Esophagus squamous epithelium (tissue), 5 donors: ENCODE data around the gene MMAA. TPM values are rescaled to one million over a fixed set of nuclear protein-coding genes. Genes with fewer than 3 reads are reported as not detected.
A peak's percentile ranks its signal among the peaks of the same experiment; 100 is the strongest.

ENCODE experiments used
- DNase-seq: peaks from one replicate; lab custom pipeline; 2025; lab: John Stamatoyannopoulos, UW
- H3K27ac ChIP-seq, 4 donors: fragments of 200-600 bp; sonication (generic); one replicate each; pipeline ENCODE4 v1.5.1; 2016 to 2019; ENCODE audit warnings: mild to moderate bottlenecking in 1 of 4
- H3K27me3 ChIP-seq, 4 donors: fragments of 200-600 bp; sonication (generic); 1 replicate in 3 of 4; 2 replicates in 1 of 4; pipeline versions ENCODE4 v1.5.1 to v1.6.0; 2017 to 2021; ENCODE audit warnings: antibody characterized with exemption in 1 of 4
- H3K36me3 ChIP-seq, 3 donors: fragments of 200-600 bp; sonication (generic); one replicate each; pipeline ENCODE4 v1.5.1; 2016 to 2019
- H3K4me1 ChIP-seq, 3 donors: fragments of 200-600 bp; sonication (generic); one replicate each; pipeline ENCODE4 v1.5.1; 2017 to 2019
- H3K4me3 ChIP-seq, 4 donors: fragments of 200-600 bp; sonication (generic); 1 replicate in 3 of 4; 2 replicates in 1 of 4; pipeline ENCODE4 v1.5.1; 2016 to 2019; ENCODE audit warnings: mild to moderate bottlenecking in 2 of 4, moderate library complexity in 1 of 4
- H3K9me3 ChIP-seq, 3 donors: fragments of 200-600 bp; sonication (generic); one replicate each; pipeline ENCODE4 v1.5.1; 2016 to 2019
- CTCF ChIP-seq, 6 experiments: fragments of 450-650 bp in 4 of 6; fragments of 200-600 bp in 2 of 6; sonication (generic) in 2 of 6; IDR thresholded peaks; one replicate each; pipeline ENCODE4 v1.5.1; 2016 to 2019; ENCODE audit warnings: antibody characterized with exemption in 6 of 6, mild to moderate bottlenecking in 4 of 6, moderate library complexity in 4 of 6
- POLR2A ChIP-seq, 4 donors: fragments of 450-650 bp; IDR thresholded peaks; one replicate each; pipeline ENCODE4 v1.6.1; 2017; ENCODE audit warnings: antibody characterized with exemption in 4 of 4, mild to moderate bottlenecking in 4 of 4, moderate library complexity in 3 of 4
- WGBS, 2 donors: methylation state at CpG; one replicate each; pipeline ENCODE4 v1.1.5; 2018; 5-methylcytosine and 5-hydroxymethylcytosine counted together
- intact Hi-C: fragments of 100-400 bp; cut with DNase I; formaldehyde crosslinking; loops from one replicate; pipeline ENCODE4 v1.15.0; 2022
- total RNA-seq, 4 donors: library from RNA; depleted of rRNA; stranded (reverse); fragments of >200 nt; gene quantifications; one replicate each; pipeline ENCODE4 v1.1.0, GENCODE V29; 2016
- donor health status: DM: yes; HTN: yes; CAD: no.

MMAA gene
- total RNA-seq, 4 donors from 2014 or later, result 2.2 to 7.9 (median 6.2) TPM

GRCh38 chr4:145697332-145697731, 78.1 kb downstream of the MMAA start:
- Histone ChIP-seq H3K27me3 (no peaks in the 10 kb centered on the region), H3K27ac (no peak overlapping the region), H3K4me3 (no peak overlapping the region), H3K36me3 (no peaks in the 10 kb centered on the region), H3K4me1 (no peaks in the 10 kb centered on the region), H3K9me3 (no peaks in the 10 kb centered on the region)
- no peak for DNase-seq
- intact Hi-C loops, result no loop called here
- TF ChIP-seq CTCF (IDR thresholded peaks at IDR 0.05), result no peak
- TF ChIP-seq POLR2A (IDR thresholded peaks at IDR 0.05), result no peak
- 95 to 100% methylated on average over 2 of the region's 2 CpGs for WGBS, 2 donors

DNA sequence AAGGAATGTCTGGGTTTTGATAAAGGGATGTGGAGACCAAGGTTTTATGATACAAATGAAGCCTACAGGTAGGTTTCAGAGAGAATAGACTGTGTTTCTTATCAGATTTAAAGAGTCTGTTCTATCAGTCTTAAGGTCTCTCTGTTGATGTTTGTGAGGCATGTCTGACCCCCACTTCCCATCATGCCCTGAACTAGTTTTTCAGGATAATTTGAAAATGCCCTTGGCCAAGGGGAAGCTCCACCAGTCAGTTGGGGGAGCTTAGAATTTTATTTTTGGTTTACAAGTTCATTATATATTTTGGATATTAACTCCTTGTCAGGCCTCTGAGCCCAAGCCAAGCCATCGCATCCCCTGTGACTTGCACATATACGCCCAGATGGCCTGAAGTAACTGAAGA, 79.3 kb downstream of the MMAA start:
- no peak overlapping the region for H3K27ac ChIP-seq
- no peak for DNase-seq
- H3K9me3 ChIP-seq, result no peaks in the 10 kb centered on the region
- H3K4me3 ChIP-seq, result no peak overlapping the region
- no peaks in the 10 kb centered on the region for H3K36me3 ChIP-seq
- H3K4me1 ChIP-seq, result peaks cover 0 to 3% (median 0%) of the 10 kb centered on the region in 3 donors
- H3K27me3 ChIP-seq, result no peaks in the 10 kb centered on the region
- TF ChIP-seq CTCF (IDR thresholded peaks at IDR 0.05) (no peak), POLR2A (IDR thresholded peaks at IDR 0.05) (no peak)
- 95 to 100% methylated on average over 2 of the region's 2 CpGs for WGBS, 2 donors
- intact Hi-C loops, result no loop called here

GRCh38 chr4:145703850-145704497, 84.8 kb downstream of the MMAA start:
- TF ChIP-seq POLR2A (IDR thresholded peaks at IDR 0.05), result no peak
- no peak for TF ChIP-seq CTCF (IDR thresholded peaks at IDR 0.05)
- Histone ChIP-seq H3K4me1 (peaks cover 0 to 23% (median 8%) of the 10 kb centered on the region in 3 donors), H3K4me3 (no peak overlapping the region), H3K9me3 (no peaks in the 10 kb centered on the region), H3K27ac (peak overlapping the region in 1 of 4 donors; percentile 17), H3K36me3 (no peaks in the 10 kb centered on the region), H3K27me3 (no peaks in the 10 kb centered on the region)
- intact Hi-C loops, result no loop called here
- no peak for DNase-seq
- WGBS, 2 donors, result 29 to 38% methylated on average over 4 of the region's 4 CpGs

DNA sequence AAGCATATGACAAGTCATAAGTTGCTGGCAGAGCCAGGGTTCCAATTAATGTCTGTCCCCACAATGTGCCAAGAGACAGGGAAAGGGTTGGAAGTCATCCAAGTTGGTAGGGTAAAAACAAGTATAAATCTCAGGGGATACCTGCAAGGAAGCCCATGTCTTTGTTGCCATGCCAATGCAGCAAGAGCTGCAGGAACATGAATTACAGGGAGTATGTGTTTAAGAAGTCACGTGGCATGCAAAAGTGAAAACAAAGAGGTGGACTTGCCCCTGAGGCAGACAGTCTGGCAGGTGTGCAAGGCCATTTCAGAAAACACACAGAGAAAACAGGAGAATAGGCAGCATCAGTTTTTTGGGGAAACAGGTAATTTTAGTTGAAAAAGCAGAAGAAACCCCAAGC, 90.2 kb downstream of the MMAA start:
- Histone ChIP-seq H3K9me3 (no peaks in the 10 kb centered on the region), H3K36me3 (no peaks in the 10 kb centered on the region), H3K27ac (peak overlapping the region in 1 of 4 donors; percentile 43), H3K27me3 (no peaks in the 10 kb centered on the region), H3K4me3 (no peak overlapping the region), H3K4me1 (peaks cover 4 to 27% (median 5%) of the 10 kb centered on the region in 3 donors)
- intact Hi-C loops, result no loop called here
- no peak for TF ChIP-seq POLR2A (IDR thresholded peaks at IDR 0.05)
- no peak for TF ChIP-seq CTCF (IDR thresholded peaks at IDR 0.05)
- DNase-seq, result no peak
- WGBS, 2 donors, result 33 to 80% methylated on average over 1 of the region's 1 CpG

Other genes starting within 250 kb of the MMAA start
- gene SMAD1, start 137.5 kb upstream of the MMAA start, total RNA-seq, result 10 to 100 TPM; 17.2 to 38.1 (median 26.8) TPM
- gene C4orf51, start 60.8 kb downstream of the MMAA start, total RNA-seq, result not detected